MM.1S (cell line): ENCODE results near the gene TMEM176B.

Experiments
- CTCF ChIP-seq: fragments of 300-600 bp; sonication (generic); IDR thresholded peaks from 2 replicates; pipeline ENCODE4 v1.5.1; 2016; ENCODE audit warnings: antibody characterized with exemption, low read length, mixed read lengths
- EZH2 ChIP-seq: fragments of 300-600 bp; sonication (generic); optimal IDR thresholded peaks from 2 replicates; pipeline ENCODE3; 2017; ENCODE audit warnings: low read depth, mild to moderate bottlenecking, antibody characterized with exemption, low read length, mixed read lengths

DNA sequence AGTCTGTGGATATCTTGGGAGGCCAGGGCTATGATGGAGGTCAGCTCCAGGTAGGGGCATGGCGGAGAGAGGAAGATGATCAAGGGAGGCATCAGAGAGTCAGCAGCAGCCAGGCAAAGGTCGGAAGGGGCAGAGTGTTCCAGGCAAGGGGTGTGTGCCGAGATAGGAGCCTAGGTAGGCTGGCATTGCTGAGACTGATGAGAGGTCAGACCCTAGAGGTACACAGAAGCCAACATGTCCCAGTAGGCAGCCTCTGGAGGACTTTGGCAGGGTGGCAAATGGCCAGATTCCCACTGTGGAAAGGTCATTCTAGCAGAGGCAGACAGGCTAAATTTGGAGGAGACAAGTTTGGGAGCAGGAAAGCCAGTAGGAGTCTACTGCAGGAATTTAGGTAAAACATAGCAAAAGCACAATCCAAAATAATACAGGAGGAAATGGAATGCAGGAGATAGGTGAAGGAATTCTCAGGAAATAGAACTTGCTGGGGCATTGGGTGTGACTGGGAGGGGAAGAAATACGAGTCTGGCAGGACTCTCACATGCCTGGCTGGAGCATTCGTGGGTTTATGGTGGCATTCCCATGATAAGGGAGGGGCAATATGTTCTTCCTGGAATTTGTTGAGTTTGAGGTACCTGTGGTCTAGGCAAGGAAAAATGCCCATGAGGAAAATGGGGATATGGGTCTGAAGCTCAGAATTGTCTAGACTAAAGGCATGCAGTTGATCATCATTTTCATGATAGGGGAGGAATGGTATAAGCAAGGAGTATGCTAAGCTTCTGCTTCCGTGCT lies 26.1 kb upstream of the TMEM176B start:
- TF ChIP-seq EZH2: no peak
- TF ChIP-seq CTCF: no peak
